ENCODE results near the gene CAV2.

Gene CAV2

GRCh38 chr7:116528008-116528789 lies 28.7 kb downstream of the CAV2 start:
- H3K27ac ChIP-seq (replicated peaks; ENCODE audit: low read length), result no peak overlapping the region

GRCh38 chr7:116529250-116529649 lies 29.7 kb downstream of the CAV2 start:
- no peaks in the 10 kb centered on the region for H3K79me1 ChIP-seq (ENCODE audit: low read depth, low read length)
- no peak overlapping the region for H4K91ac ChIP-seq (ENCODE audit: low read depth, low read length, poor library complexity)
- H3K4ac ChIP-seq (ENCODE audit: low read length), result no peak overlapping the region
- no peak for DNase-seq (ENCODE audit: low spot score)
- H2AK5ac ChIP-seq (ENCODE audit: low read depth, low read length), result no peak overlapping the region
- no peak overlapping the region for H3K14ac ChIP-seq (ENCODE audit: low read length)
- H3K18ac ChIP-seq (ENCODE audit: low read length), result no peak overlapping the region
- no peak overlapping the region for H3K27ac ChIP-seq (replicated peaks; ENCODE audit: low read length)
- H3K36me3 ChIP-seq (replicated peaks in 1 of 2; ENCODE audit: control insufficient read depth in 2 of 2, insufficient read depth in 2 of 2, low read length in 2 of 2), result no peaks in the 10 kb centered on the region
- H3K4me3 ChIP-seq (ENCODE audit: low read length in 2 of 2), result no peak overlapping the region
- peaks cover 8 to 12% of the 10 kb centered on the region in 2 donors for H3K4me1 ChIP-seq (ENCODE audit: control insufficient read depth in 2 of 2, insufficient read depth in 1 of 2, low read depth in 1 of 2, low read length in 2 of 2)
- no peak overlapping the region for H2BK120ac ChIP-seq (ENCODE audit: low read depth, low read length)
- H2BK5ac ChIP-seq (ENCODE audit: low read length), result no peak overlapping the region
- H3K4me2 ChIP-seq (ENCODE audit: insufficient read depth, low read length, poor library complexity, severe bottlenecking), result no peak overlapping the region
- no peak overlapping the region for H4K8ac ChIP-seq (ENCODE audit: low read depth, low read length)
- no peaks in the 10 kb centered on the region for H3K9me3 ChIP-seq (replicated peaks in 1 of 2; ENCODE audit: control insufficient read depth in 2 of 2, insufficient read depth in 1 of 2, low read depth in 1 of 2, low read length in 2 of 2)
- H2AFZ ChIP-seq (ENCODE audit: low read length), result no peak overlapping the region
- no peak overlapping the region for H3K23ac ChIP-seq (ENCODE audit: low read depth, low read length, poor library complexity)
- H2BK15ac ChIP-seq (ENCODE audit: low read length), result no peak overlapping the region
- H2BK12ac ChIP-seq (ENCODE audit: low read length), result no peak overlapping the region
- no CpG with 5 or more reads among the region's 1 CpG for WGBS, 2 donors (ENCODE audit: extremely low coverage in 2 of 2, insufficient read length in 2 of 2, insufficient replicate concordance in 1 of 2)
- H3K9ac ChIP-seq (ENCODE audit: low read depth, low read length, poor library complexity), result no peak overlapping the region
- H3K27me3 ChIP-seq (ENCODE audit: control insufficient read depth in 3 of 3, insufficient read depth in 3 of 3, low read depth in 1 of 3, low read length in 3 of 3), result peaks cover 12 to 31% (median 27%) of the 10 kb centered on the region in 3 experiments

More at GRCh38 chr7:116528008-116528789, 28.7 kb downstream of the CAV2 start:
- H3K79me1 ChIP-seq (ENCODE audit: low read depth, low read length), result no peaks in the 10 kb centered on the region
- H3K9ac ChIP-seq (ENCODE audit: low read depth, low read length, poor library complexity), result no peak overlapping the region
- H3K27me3 ChIP-seq (ENCODE audit: control insufficient read depth in 3 of 3, insufficient read depth in 3 of 3, low read depth in 1 of 3, low read length in 3 of 3), result peaks cover 12 to 36% (median 27%) of the 10 kb centered on the region in 3 experiments
- H3K23ac ChIP-seq (ENCODE audit: low read depth, low read length, poor library complexity), result no peak overlapping the region
- WGBS, 2 donors (ENCODE audit: extremely low coverage in 2 of 2, insufficient read length in 2 of 2, insufficient replicate concordance in 1 of 2), result no CpG with 5 or more reads among the region's 3 CpGs
- H2BK120ac ChIP-seq (ENCODE audit: low read depth, low read length), result no peak overlapping the region
- H3K9me3 ChIP-seq (replicated peaks in 1 of 2; ENCODE audit: control insufficient read depth in 2 of 2, insufficient read depth in 1 of 2, low read depth in 1 of 2, low read length in 2 of 2), result no peaks in the 10 kb centered on the region
- no peak for DNase-seq (ENCODE audit: low spot score)
- H3K4me1 ChIP-seq (ENCODE audit: control insufficient read depth in 2 of 2, insufficient read depth in 1 of 2, low read depth in 1 of 2, low read length in 2 of 2), result peaks cover 9 to 15% of the 10 kb centered on the region in 2 donors
- no peak overlapping the region for H2BK12ac ChIP-seq (ENCODE audit: low read length)
- H4K91ac ChIP-seq (ENCODE audit: low read depth, low read length, poor library complexity), result no peak overlapping the region
- no peak overlapping the region for H3K14ac ChIP-seq (ENCODE audit: low read length)
- no peaks in the 10 kb centered on the region for H3K36me3 ChIP-seq (replicated peaks in 1 of 2; ENCODE audit: control insufficient read depth in 2 of 2, insufficient read depth in 2 of 2, low read length in 2 of 2)
- no peak overlapping the region for H3K4me3 ChIP-seq (ENCODE audit: low read length in 2 of 2)
- no peak overlapping the region for H3K4ac ChIP-seq (ENCODE audit: low read length)
- no peak overlapping the region for H3K18ac ChIP-seq (ENCODE audit: low read length)
- H2BK5ac ChIP-seq (ENCODE audit: low read length), result no peak overlapping the region
- no peak overlapping the region for H4K8ac ChIP-seq (ENCODE audit: low read depth, low read length)
- peak overlapping the region; percentile 12 for H2AFZ ChIP-seq (ENCODE audit: low read length)
- H3K4me2 ChIP-seq (ENCODE audit: insufficient read depth, low read length, poor library complexity, severe bottlenecking), result no peak overlapping the region
- H2AK5ac ChIP-seq (ENCODE audit: low read depth, low read length), result no peak overlapping the region
- H2BK15ac ChIP-seq (ENCODE audit: low read length), result no peak overlapping the region

DNA sequence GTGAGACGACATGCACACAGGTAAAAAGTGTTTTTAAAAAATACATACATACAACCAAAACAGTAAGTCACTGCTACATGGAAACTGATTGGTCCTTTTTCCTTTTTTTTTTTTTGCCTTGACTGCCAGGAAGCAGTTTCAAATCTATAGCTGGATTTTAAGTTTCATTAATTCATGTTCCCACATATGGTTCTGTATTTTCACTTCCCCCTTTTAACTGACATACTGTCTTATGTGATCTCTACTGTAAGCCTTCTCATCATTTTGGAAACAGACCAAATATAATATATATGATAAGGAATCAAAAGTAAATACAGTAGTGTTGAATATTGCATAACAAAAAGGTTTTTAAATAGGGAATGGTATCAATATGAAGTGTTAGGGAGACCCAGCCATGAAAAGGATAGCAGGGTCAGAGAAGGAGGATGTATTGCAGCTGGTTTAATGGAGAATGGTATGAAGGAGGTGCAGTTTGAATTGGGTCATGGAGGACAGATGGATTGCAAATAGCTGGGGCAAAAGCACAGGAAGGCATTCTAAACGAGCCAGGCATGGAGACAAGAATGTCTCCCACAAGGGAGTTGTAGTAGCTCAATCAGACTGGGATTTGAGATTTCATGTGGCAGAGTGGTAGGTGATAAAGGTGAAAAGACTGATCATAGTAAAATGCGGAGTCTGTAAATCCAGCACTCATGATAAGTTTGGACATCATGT lies 30.7 kb downstream of the CAV2 start:
- no CpG with 5 or more reads among the region's 3 CpGs for WGBS, 2 donors (ENCODE audit: extremely low coverage in 2 of 2, insufficient read length in 2 of 2, insufficient replicate concordance in 1 of 2)
- H3K9me3 ChIP-seq (replicated peaks in 1 of 2; ENCODE audit: control insufficient read depth in 2 of 2, insufficient read depth in 1 of 2, low read depth in 1 of 2, low read length in 2 of 2), result no peaks in the 10 kb centered on the region
- no peak overlapping the region for H2AFZ ChIP-seq (ENCODE audit: low read length)
- no peak overlapping the region for H3K4ac ChIP-seq (ENCODE audit: low read length)
- H2AK5ac ChIP-seq (ENCODE audit: low read depth, low read length), result no peak overlapping the region
- no peak for DNase-seq (ENCODE audit: low spot score)
- H3K4me2 ChIP-seq (ENCODE audit: insufficient read depth, low read length, poor library complexity, severe bottlenecking), result no peak overlapping the region
- no peaks in the 10 kb centered on the region for H3K36me3 ChIP-seq (replicated peaks in 1 of 2; ENCODE audit: control insufficient read depth in 2 of 2, insufficient read depth in 2 of 2, low read length in 2 of 2)
- H3K79me1 ChIP-seq (ENCODE audit: low read depth, low read length), result no peaks in the 10 kb centered on the region
- no peak overlapping the region for H4K91ac ChIP-seq (ENCODE audit: low read depth, low read length, poor library complexity)
- no peak overlapping the region for H3K23ac ChIP-seq (ENCODE audit: low read depth, low read length, poor library complexity)
- H3K4me1 ChIP-seq (ENCODE audit: control insufficient read depth in 2 of 2, insufficient read depth in 1 of 2, low read depth in 1 of 2, low read length in 2 of 2), result peaks cover 8 to 9% of the 10 kb centered on the region in 2 donors
- H4K8ac ChIP-seq (ENCODE audit: low read depth, low read length), result no peak overlapping the region
- H2BK120ac ChIP-seq (ENCODE audit: low read depth, low read length), result no peak overlapping the region
- peaks cover 10 to 22% (median 21%) of the 10 kb centered on the region in 3 experiments for H3K27me3 ChIP-seq (ENCODE audit: control insufficient read depth in 3 of 3, insufficient read depth in 3 of 3, low read depth in 1 of 3, low read length in 3 of 3)
- H3K4me3 ChIP-seq (ENCODE audit: low read length in 2 of 2), result no peak overlapping the region
- H3K27ac ChIP-seq (replicated peaks; ENCODE audit: low read length), result no peak overlapping the region
- H2BK12ac ChIP-seq (ENCODE audit: low read length), result no peak overlapping the region
- no peak overlapping the region for H2BK5ac ChIP-seq (ENCODE audit: low read length)
- H2BK15ac ChIP-seq (ENCODE audit: low read length), result no peak overlapping the region
- no peak overlapping the region for H3K18ac ChIP-seq (ENCODE audit: low read length)
- no peak overlapping the region for H3K14ac ChIP-seq (ENCODE audit: low read length)
- no peak overlapping the region for H3K9ac ChIP-seq (ENCODE audit: low read depth, low read length, poor library complexity)

DNA sequence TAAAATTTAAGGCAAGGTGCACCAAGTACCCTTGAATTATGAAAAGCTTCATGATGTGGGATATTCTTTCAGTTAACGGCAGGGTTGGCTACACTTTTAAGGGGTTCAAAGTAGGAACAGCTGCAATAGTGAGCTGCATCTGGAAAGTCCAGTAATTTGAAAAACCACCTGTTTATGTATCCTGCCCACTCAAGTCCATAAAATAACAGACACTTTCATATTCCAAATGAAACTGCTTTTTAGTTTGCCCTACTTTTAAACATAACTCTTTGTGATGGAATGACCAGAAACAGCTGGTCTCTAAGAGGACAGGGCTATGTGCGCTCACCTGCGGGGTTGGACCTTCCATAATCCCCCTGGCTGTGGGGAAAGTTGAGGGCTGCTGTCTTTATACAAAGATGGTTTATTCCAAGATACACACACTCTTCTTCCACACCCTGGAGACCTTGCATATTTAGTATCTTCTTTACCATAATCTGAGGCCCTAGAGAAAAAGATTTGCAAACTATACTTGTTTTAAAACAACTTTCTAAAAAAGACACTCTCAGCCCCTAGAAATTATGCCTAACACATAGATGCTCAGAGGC lies 32.7 kb downstream of the CAV2 start:
- DNase-seq (ENCODE audit: low spot score), result no peak
- Histone ChIP-seq H3K27ac (replicated peaks; ENCODE audit: low read length) (no peak overlapping the region), H3K4ac (ENCODE audit: low read length) (no peak overlapping the region), H4K91ac (ENCODE audit: low read depth, low read length, poor library complexity) (no peak overlapping the region), H2BK15ac (ENCODE audit: low read length) (no peak overlapping the region), H3K9ac (ENCODE audit: low read depth, low read length, poor library complexity) (no peak overlapping the region), H2AFZ (ENCODE audit: low read length) (no peak overlapping the region), H3K14ac (ENCODE audit: low read length) (no peak overlapping the region), H3K18ac (ENCODE audit: low read length) (no peak overlapping the region), H3K4me2 (ENCODE audit: insufficient read depth, low read length, poor library complexity, severe bottlenecking) (no peak overlapping the region), H2BK120ac (ENCODE audit: low read depth, low read length) (no peak overlapping the region), H3K23ac (ENCODE audit: low read depth, low read length, poor library complexity) (no peak overlapping the region), H3K27me3 (ENCODE audit: control insufficient read depth in 3 of 3, insufficient read depth in 3 of 3, low read depth in 1 of 3, low read length in 3 of 3) (peaks cover 0 to 5% (median 4%) of the 10 kb centered on the region in 3 experiments), H2BK12ac (ENCODE audit: low read length) (no peak overlapping the region), H3K79me1 (ENCODE audit: low read depth, low read length) (no peaks in the 10 kb centered on the region), H2BK5ac (ENCODE audit: low read length) (no peak overlapping the region), H3K4me3 (ENCODE audit: low read length in 2 of 2) (no peak overlapping the region), H4K8ac (ENCODE audit: low read depth, low read length) (no peak overlapping the region), H3K4me1 (ENCODE audit: control insufficient read depth in 2 of 2, insufficient read depth in 1 of 2, low read depth in 1 of 2, low read length in 2 of 2) (no peaks in the 10 kb centered on the region), H3K9me3 (replicated peaks in 1 of 2; ENCODE audit: control insufficient read depth in 2 of 2, insufficient read depth in 1 of 2, low read depth in 1 of 2, low read length in 2 of 2) (no peaks in the 10 kb centered on the region), H2AK5ac (ENCODE audit: low read depth, low read length) (no peak overlapping the region), H3K36me3 (replicated peaks in 1 of 2; ENCODE audit: control insufficient read depth in 2 of 2, insufficient read depth in 2 of 2, low read length in 2 of 2) (no peaks in the 10 kb centered on the region)
- WGBS, 2 donors (ENCODE audit: extremely low coverage in 2 of 2, insufficient read length in 2 of 2, insufficient replicate concordance in 1 of 2), result no CpG with 5 or more reads among the region's 3 CpGs

All from neuronal stem cell (in vitro differentiated cells).